Mammary epithelial cell (primary cell): ENCODE data around the gene DSC2.

ENCODE experiments used
- CTCF ChIP-seq, 2 donors: IDR thresholded peaks in 1 of 2; conservative IDR thresholded peaks in 1 of 2; 2 replicates each; pipeline ENCODE4 v1.5.1; 2011 to 2012; ENCODE audit warnings: inconsistent platforms in 2 of 2, low read length in 2 of 2, mild to moderate bottlenecking in 2 of 2, control low read depth in 1 of 2, low read depth in 1 of 2; ENCODE audit not compliant: insufficient read depth in 1 of 2; ENCODE audit errors: extremely low read depth in 1 of 2
- EZH2 ChIP-seq: IDR thresholded peaks from 2 replicates; pipeline ENCODE4 v1.6.1; 2012; ENCODE audit warnings: low read length, inconsistent platforms, borderline replicate concordance

DNA sequence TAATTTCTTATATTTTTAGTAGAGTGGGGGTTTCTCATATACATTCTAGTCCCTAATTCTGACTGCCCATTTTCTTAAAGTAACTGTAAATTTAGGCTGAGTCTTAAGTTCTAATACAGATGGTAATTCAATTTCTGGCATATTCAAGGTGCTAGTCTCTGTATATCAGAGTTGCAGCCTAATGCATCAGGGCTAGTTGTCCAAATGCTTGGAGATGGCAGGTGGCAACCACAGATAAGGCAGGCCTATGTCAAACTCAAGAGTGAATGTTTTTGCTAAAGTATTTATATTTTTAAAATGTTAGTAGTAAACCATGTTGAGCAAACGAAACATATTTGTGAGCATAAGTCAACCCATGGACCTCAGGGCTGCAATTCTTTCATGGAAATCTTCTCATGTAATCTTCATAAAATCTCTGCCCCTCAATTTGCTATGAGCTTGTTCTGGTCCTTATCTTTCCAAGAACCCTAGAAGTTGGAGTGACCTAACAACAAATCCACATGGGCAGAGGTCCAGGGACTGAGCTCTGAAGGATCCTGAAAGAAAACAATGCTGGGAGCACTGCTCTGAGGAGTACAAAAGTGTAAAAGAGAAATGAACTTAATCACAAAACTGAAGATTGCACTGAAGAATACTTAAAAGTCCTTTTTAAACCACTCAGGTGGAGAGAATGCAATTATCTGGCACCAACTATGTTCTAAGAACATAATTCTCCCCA, 27.3 kb upstream of the DSC2 start:
- TF ChIP-seq CTCF (conservative IDR thresholded peaks at IDR 0.05 in 1 of 2, IDR thresholded peaks at IDR 0.05 in 1 of 2; ENCODE audit: extremely low read depth in 1 of 2, insufficient read depth in 1 of 2, low read depth in 1 of 2, low read length in 2 of 2) (no peak), EZH2 (no peak)
